Esophagus squamous epithelium (tissue), 4 donors: ENCODE measurements around the gene SERPINI1.

Experiments
- POLR2A ChIP-seq, 4 donors: fragments of 450-650 bp; IDR thresholded peaks; one replicate each; pipeline ENCODE4 v1.6.1; 2017; ENCODE audit warnings: antibody characterized with exemption in 4 of 4, mild to moderate bottlenecking in 4 of 4, moderate library complexity in 3 of 4
- TF ChIP-seq, protein P1 (sequence below), 6 experiments: fragments of 450-650 bp in 4 of 6; fragments of 200-600 bp in 2 of 6; sonication (generic) in 2 of 6; IDR thresholded peaks; one replicate each; pipeline ENCODE4 v1.5.1; 2016 to 2019; ENCODE audit warnings: antibody characterized with exemption in 6 of 6, mild to moderate bottlenecking in 4 of 6, moderate library complexity in 4 of 6

GRCh38 chr3:167864552-167864874 lies 129.0 kb downstream of the SERPINI1 start:
- no peak for TF ChIP-seq POLR2A (IDR thresholded peaks at IDR 0.05)
- TF ChIP-seq, protein P1, sequence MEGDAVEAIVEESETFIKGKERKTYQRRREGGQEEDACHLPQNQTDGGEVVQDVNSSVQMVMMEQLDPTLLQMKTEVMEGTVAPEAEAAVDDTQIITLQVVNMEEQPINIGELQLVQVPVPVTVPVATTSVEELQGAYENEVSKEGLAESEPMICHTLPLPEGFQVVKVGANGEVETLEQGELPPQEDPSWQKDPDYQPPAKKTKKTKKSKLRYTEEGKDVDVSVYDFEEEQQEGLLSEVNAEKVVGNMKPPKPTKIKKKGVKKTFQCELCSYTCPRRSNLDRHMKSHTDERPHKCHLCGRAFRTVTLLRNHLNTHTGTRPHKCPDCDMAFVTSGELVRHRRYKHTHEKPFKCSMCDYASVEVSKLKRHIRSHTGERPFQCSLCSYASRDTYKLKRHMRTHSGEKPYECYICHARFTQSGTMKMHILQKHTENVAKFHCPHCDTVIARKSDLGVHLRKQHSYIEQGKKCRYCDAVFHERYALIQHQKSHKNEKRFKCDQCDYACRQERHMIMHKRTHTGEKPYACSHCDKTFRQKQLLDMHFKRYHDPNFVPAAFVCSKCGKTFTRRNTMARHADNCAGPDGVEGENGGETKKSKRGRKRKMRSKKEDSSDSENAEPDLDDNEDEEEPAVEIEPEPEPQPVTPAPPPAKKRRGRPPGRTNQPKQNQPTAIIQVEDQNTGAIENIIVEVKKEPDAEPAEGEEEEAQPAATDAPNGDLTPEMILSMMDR (IDR thresholded peaks at IDR 0.05): no peak
